Right lobe of liver (tissue), 4 donors: ENCODE measurements around the gene PIGS.
"Not testable (repeated sequence)": the region's sequence is repeated elsewhere in the genome, so short reads cannot be mapped to it uniquely, and the experiment has no call there.

ENCODE experiments used
- CTCF ChIP-seq, 4 donors: fragments of 200-600 bp in 3 of 4; fragments of 450-650 bp in 1 of 4; IDR thresholded peaks; one replicate each; pipeline versions ENCODE4 v1.5.1 to v1.8.0; 2016 to 2022; ENCODE audit warnings: antibody characterized with exemption in 4 of 4, mild to moderate bottlenecking in 2 of 4
- POLR2A ChIP-seq: fragments of 450-650 bp; IDR thresholded peaks from one replicate; pipeline ENCODE4 v1.6.1; 2017; ENCODE audit warnings: antibody characterized with exemption, mild to moderate bottlenecking
- donor health status: DM: no; HTN: no; CAD: no.
- donor health status: DM: no; HTN: no; CAD: no.
- donor health status: DM: no; HTN: yes; CAD: no.

DNA sequence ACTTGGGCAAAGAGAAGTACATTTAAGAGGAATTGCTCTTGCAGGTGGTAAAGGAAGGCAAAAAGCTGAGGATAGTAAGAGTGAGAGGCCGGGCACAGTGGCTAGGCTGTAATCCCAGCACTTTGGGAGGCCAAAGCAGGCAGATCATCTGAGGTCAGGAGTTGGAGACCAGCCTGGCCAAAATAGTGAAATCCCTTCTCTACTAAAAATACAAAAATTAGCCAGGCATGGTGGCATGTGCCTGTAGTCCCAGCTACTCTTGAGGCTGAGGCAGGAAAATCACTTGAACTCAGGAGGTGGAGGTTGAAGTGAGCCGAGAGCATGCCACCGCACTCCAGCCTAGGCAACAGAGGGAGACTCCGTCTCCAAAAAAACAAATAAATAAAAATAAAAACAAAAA is 49.0 kb downstream of the PIGS start:
- TF ChIP-seq CTCF (IDR thresholded peaks at IDR 0.05); POLR2A: not testable (repeated sequence)
